NCI-H1694 treated with DMSO at 0.1 percent for 48 hours (cell line): ENCODE data around the gene ATP4B.

Source experiments
- DNase-seq: peaks from one replicate; lab custom pipeline; 2025; lab: John Stamatoyannopoulos, UW

The ATP4B gene

DNA sequence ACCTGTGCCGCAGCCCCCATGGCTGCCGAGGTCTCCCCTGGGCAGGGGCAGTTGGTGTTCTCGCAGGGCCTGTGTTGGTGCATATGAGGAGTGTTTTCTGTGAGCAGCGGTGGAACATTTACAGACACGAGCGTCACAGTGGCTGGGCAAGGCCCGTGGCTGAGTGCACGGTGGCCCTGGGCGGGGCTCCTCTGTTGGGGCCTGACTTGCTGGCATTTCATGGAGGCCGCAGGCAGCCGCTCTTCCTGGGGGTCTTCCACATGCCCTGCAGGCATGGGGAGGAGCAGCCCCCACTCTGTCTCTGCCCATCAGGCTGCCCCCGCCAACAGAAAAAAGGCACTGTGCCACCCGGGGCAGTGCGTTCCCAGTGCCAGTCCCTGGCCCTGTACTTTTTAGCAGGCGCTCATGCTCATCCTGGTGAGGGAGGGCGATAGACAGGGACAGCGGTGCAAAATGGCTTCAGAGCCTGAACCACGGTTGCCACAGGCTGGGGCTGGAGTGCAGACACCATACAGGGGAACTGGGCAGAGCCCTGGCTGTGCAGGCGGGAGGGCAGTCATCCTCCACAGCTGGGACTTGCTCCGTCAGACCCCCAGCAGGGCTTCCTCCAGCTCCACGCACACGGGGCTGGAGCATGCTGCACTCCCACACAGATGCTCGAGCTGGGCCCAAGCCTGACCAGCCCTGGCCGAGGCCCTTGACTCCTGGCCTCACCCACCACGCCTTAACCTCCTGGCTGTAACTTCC lies 49.9 kb downstream of the ATP4B start:
- DNase-seq, result no peak

DNA sequence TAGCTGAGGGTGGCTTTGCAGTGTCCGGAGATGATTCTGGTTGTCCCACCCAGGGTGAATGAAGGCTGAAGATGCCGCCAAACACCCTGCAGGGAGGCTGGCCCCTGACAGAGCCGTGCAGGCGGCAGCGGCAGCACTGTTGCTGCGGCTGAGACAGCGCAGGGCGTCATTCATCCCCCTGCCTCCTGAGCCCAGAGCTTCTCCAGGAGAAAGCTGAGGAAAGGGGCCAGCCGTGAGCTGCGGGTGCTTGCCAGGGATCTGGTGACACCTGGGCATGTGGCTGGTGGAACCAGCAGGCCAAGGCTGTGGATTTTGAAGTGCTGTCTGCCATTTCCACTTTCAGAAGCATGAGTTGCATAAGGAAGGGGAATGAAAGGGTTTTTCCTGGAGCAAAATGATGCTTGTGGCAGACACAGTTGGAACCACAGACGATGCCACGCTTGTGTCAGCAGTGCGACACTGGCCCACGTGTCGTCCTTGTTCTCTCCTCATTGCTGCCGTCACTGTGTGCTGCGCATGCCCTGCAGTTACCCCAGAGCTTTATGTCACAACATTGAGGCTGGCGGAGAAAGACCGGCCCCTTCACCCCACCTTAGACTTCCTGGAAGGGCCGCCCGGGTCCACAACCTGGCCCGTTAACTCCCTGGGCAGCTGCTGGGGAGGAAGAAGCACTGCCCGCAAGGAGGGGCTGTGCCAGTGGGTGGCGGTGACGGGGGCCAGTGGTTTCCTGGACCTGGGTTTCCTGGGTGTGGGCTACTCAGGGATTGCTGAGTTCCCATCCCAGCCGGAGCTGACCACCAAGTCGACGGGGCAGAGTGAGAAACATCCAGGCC lies 50.7 kb downstream of the ATP4B start:
- DNase-seq, result no peak

DNA sequence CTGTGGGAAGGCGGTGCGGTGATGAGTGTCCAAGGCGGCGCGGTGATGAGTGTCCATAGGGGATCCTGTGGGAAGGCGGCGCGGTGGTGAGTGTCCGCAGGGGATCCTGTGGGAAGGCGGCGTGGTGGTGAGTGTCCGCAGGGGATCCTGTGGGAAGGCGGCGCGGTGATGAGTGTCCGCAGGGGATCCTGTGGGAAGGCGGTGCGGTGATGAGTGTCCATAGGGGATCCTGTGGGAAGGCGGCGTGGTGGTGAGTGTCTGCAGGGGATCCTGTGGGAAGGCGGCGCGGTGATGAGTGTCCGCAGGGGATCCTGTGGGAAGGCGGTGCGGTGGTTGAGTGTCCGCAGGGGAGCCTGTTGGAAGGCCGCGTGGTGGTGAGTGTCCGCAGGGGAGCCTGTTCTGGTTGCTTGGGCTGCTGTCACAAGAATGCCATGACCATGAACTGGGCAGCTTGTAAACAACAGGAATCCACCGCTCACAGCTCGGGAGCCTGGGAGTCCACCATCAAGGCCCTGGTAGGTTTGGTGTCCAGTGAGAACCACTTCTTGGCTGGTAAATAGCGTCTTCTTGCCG lies 52.0 kb downstream of the ATP4B start:
- no peak for DNase-seq

DNA sequence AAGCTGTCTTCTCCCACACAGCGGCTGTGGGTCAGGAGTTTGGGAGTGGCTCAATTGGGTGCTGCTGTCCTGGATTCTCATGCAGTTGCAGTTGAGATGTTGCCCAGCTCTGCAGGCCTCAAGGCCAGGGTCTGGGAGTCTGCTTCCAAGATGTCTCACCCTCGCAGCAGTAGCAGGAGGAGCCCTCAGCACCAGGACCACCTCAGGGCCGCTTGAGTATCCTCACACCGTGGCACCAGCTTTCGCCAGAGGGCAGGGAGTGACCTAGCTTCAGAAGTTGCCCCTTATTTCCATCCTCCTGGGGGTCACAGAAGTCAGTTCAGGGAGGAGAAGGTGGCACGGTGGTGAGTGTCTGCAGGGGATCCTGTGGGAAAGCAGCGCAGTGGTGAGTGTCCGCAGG lies 52.5 kb downstream of the ATP4B start:
- DNase-seq, result no peak

DNA sequence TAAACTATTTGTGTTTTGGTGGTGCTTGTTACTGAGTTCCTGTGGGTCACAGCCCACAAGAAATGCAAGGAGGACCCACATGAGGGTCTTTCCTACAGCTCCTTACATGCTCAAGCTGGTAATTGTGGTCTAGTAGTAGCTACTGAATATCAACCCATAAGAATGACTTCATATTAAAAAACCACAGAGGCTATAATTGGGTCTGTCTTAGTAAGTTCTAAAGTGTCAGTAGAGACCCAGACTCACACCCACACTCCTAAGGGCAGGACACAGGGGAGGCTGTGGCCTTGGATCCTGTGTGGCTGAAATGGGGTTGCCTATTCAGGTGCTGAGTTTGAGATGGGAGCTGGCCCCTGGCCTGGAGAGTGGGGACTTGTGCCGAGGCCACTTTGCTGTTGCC lies 53.8 kb downstream of the ATP4B start:
- no peak for DNase-seq

DNA sequence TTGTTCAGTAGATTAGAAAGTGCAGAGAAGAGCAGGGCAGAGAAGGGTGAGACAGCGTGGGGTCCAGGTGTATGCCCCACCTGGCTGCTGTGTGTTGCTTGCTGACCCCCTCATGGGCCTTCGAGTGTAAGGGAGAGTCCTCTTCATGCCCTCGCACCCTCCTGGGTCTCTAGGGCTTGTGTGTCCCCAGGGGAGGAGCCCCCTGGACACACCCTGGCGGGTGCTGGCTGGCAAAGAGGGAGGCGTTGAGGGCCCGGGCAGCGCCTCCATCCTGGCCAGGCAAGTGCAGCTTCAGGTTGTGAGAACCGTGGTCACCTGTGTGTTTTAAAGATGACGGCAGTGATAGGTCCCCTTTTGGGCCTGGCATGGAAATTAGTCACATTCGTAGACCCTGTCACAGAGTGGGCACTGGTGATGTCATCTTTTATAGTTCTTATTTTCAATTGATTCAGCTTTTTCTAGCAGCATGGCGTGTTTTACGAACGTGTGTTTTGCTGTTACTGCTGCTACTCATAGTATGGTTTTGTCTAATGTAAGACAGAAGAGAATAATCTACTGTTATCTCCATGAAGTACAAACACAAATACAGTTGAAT lies 54.8 kb downstream of the ATP4B start:
- no peak for DNase-seq

DNA sequence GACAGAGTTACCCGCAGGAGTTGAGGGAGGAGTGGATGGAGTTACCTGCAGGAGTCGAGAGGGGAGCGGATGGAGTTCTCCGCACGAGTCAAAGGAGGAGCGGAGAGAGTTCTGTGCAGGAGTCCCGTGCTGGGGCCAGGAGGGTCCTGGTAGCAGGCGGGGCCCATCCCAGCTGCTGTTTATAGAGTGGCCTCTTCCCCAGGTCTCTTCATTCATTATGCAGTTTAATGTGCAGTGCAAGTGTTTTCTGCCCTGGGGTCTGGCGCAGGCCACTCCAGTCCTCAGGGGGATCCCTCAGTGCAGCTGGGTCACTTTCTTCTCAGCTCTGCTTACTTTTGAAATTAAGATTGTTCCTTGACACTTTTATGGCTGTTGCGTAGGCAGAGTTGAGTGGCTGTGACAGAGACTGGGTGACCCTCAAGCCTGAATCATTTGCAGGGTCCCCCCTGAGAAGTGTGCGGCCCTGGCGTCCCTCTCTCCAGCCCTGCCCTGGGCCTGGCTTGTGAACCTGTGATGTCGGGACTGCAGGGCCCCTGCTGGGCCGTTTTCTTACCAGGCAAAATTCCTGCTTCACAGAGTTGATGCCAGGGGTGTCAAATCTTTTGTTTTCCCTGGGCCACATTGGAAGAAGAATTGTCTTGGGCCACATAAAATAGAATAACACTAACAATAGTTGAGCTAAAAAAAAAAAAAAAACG lies 55.6 kb downstream of the ATP4B start:
- DNase-seq, result no peak

DNA sequence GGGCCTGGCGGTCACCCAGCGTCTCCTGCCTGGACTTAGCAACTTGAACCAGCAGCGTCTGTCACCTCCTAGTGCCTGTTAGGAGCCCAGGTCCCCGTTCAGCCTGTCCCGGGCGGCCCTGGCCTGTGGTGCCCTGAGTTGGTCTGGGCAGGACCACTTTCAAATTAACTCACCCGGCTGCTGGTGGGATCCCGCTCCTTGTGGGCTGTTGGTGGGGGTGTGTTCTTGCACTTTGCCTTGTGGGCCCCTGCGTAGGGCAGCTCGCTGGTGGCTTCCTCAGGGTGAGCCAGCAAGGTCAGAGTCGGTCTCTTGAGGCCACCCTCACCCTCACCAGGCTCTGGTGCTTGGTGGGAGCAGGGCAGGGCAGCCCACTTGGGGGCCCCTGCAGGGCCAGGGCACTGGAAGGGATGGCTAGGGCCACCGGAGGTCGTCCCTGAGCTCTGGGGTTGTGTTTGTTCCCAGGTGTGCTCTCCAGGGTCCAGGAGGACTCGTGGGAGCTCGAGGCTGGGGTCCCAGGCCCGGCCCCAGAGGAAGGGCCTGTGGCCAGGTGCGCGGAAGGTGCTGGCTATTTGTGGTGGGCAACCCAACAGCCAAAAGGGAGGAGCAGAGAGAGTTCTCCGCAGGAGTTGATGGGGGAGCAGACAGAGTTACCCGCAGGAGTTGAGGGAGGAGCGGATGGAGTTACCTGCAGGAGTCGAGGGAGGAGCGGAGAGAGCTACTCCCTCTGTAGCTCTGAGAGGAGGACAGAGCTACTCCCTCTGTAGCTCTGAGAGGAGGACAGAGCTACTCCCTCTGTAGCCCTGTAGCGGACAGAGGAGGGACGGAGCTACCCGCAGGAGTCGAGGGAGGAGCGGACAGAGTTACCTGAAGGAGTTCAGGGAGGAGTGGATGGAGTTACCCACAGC lies 56.6 kb downstream of the ATP4B start:
- no peak for DNase-seq

DNA sequence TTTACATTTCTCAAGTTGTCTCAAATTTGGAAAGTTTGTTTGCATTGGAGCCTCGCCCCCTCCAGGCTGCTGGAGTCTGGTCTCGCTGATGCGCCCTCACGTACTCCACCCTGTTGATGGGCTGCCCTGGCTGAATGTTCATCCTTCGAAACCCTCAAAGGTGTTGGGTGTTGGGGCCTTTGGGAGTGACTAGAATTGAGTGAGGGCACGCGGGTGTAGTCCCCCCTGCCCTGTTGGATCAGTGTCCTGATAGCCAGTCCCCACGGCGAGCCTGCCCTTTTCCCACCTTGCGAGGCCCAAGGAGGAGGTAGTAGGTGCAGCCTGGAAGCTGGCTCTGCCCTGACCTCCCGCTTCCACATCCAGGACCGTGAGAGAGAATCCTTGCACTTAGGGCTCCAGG lies 58.6 kb downstream of the ATP4B start:
- DNase-seq, result no peak
